ENCODE results near the gene CCDC27.

- TF ChIP-seq RARB (CRISPR knock-in tag; IDR thresholded peaks at IDR 0.05) (no peak), ZFP3 (CRISPR knock-in tag; IDR thresholded peaks at IDR 0.05) (no peak), CREB5 (CRISPR knock-in tag; IDR thresholded peaks at IDR 0.05; ENCODE audit: low read depth) (no peak), PPARA (CRISPR knock-in tag; IDR thresholded peaks at IDR 0.05; ENCODE audit: borderline replicate concordance) (no peak)
Observed at GRCh38 chr1:3741566-3742438, 10.4 kb upstream of the CCDC27 start.

All from SK-N-SH treated with all-trans-retinoic acid at 6 μM for 48 hours (cell line).